ENCODE data around the gene NSD2. TPM values are rescaled to one million over a fixed set of nuclear protein-coding genes. Genes with fewer than 3 reads are reported as not detected.

NSD2 gene
- total RNA-seq, 3 donors from 2014 or later: 84.0 to 97.0 (median 91.0) TPM

GRCh38 chr4:1851575-1852410 is 19.4 kb upstream of the NSD2 start:
- Mint-ChIP-seq H3K9me3 (no peaks in the 10 kb centered on the region), H3K27me3 (ENCODE audit: low read depth) (no peaks in the 10 kb centered on the region), H3K4me1 (ENCODE audit: low read depth) (peaks cover 38% of the 10 kb centered on the region), H3K4me3 (no peak overlapping the region), H3K36me3 (ENCODE audit: insufficient read depth) (peaks cover 2% of the 10 kb centered on the region)
- ATAC-seq (no peak), DNase-seq (no peak)

DNA sequence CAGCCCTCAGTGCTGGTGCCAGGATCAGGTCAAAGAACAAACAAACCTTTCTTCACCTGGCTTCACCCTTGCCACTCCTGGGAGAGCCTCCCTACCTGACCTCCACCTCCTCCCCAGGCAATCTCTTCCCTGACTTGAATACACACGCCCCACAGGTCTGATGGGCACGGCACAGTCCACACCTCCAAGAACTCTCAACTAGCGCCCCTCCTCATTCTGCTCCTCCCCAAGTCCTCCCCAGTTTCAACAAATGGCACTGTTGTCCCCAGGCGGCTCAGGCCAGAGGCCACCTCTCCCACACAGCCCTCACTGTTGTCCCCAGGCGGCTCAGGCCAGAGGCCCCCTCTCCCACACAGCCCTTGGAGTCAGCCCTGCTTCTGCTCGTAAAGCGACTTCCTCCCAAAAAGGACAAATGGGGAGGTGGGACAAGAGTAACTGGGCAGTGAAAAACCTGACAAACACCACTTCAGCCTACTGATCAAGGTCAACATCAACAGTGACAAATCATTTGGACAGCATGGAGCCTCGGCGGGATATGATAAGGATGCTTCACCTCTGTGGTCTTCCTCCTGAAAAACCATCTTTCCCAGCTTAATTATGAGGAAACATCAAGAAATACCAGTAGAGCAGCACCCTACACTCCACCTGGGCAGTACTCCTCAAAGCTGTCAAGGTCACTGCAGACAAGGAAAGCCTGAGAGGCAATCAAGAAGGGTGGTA is 18.1 kb upstream of the NSD2 start:
- Mint-ChIP-seq H3K27me3 (ENCODE audit: low read depth) (no peaks in the 10 kb centered on the region), H3K4me1 (ENCODE audit: low read depth) (peaks cover 46% of the 10 kb centered on the region), H3K4me3 (peak overlapping the region; percentile 16), H3K9me3 (no peaks in the 10 kb centered on the region), H3K36me3 (ENCODE audit: insufficient read depth) (no peaks in the 10 kb centered on the region)
- DNase-seq (no peak), ATAC-seq (no peak)

- DNase-seq (no peak), ATAC-seq (no peak)
- H3K4me1 Mint-ChIP-seq (ENCODE audit: low read depth): peaks cover 46% of the 10 kb centered on the region
- H3K27me3 Mint-ChIP-seq (ENCODE audit: low read depth): no peaks in the 10 kb centered on the region
- H3K9me3 Mint-ChIP-seq: no peaks in the 10 kb centered on the region
- H3K36me3 Mint-ChIP-seq (ENCODE audit: insufficient read depth): no peaks in the 10 kb centered on the region
- peak overlapping the region; percentile 85 for H3K4me3 Mint-ChIP-seq
Measured at GRCh38 chr4:1854752-1855151, 16.4 kb upstream of the NSD2 start.

GRCh38 chr4:1855333-1856070 is 15.7 kb upstream of the NSD2 start:
- peaks cover 43% of the 10 kb centered on the region for H3K4me1 Mint-ChIP-seq (ENCODE audit: low read depth)
- no peaks in the 10 kb centered on the region for H3K36me3 Mint-ChIP-seq (ENCODE audit: insufficient read depth)
- no peaks in the 10 kb centered on the region for H3K9me3 Mint-ChIP-seq
- no peaks in the 10 kb centered on the region for H3K27me3 Mint-ChIP-seq (ENCODE audit: low read depth)
- ATAC-seq (peak; percentile 24 to 34), DNase-seq (no peak)
- H3K4me3 Mint-ChIP-seq: peak overlapping the region; percentile 85

GRCh38 chr4:1856071-1856942 is 14.9 kb upstream of the NSD2 start, which contains the start of gene LETM1:
TSS of gene LETM1 (minus strand) at chr4:1856156. CDS start at chr4:1855950, 206 bp downstream.
- Mint-ChIP-seq H3K4me1 (ENCODE audit: low read depth) (peaks cover 37% of the 10 kb centered on the region), H3K36me3 (ENCODE audit: insufficient read depth) (no peaks in the 10 kb centered on the region), H3K4me3 (peak within 1 kb of the TSS; percentile 85), H3K27me3 (ENCODE audit: low read depth) (no peaks in the 10 kb centered on the region), H3K9me3 (no peaks in the 10 kb centered on the region)
- ATAC-seq (peak; percentile 97), DNase-seq (peak; percentile 91)

GRCh38 chr4:1856943-1857699 is 14.1 kb upstream of the NSD2 start:
- Mint-ChIP-seq H3K27me3 (ENCODE audit: low read depth) (no peaks in the 10 kb centered on the region), H3K36me3 (ENCODE audit: insufficient read depth) (no peaks in the 10 kb centered on the region), H3K9me3 (no peaks in the 10 kb centered on the region), H3K4me1 (ENCODE audit: low read depth) (peaks cover 35% of the 10 kb centered on the region), H3K4me3 (peak overlapping the region; percentile 84)
- ATAC-seq (no peak), DNase-seq (no peak)

DNA sequence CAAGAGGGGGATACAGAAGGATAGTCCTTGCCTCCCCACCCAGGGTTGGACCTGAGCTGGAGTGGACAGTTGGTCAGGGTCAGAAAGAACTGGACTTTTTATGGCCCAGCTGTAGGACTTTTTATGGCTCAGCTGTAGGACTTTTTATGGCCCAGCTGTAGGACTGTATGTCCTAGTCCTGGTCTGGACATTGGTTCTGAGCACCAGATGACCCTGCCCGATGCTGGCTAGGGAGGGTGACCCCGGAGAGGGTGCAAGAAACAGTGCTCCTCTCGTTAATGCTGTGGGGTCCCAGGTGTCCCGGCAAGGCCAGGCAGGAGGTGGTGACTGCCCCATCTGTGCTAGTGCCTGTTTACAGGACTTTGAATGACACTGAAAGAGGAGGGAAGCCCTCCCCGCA is 13.3 kb upstream of the NSD2 start:
- H3K4me3 Mint-ChIP-seq: no peak overlapping the region

GRCh38 chr4:1859389-1859753 is 11.8 kb upstream of the NSD2 start:
- H3K27me3 Mint-ChIP-seq (ENCODE audit: low read depth): no peaks in the 10 kb centered on the region
- no peaks in the 10 kb centered on the region for H3K9me3 Mint-ChIP-seq
- no peak overlapping the region for H3K4me3 Mint-ChIP-seq
- H3K4me1 Mint-ChIP-seq (ENCODE audit: low read depth): peaks cover 31% of the 10 kb centered on the region
- no peak for ATAC-seq
- no peak for DNase-seq
- no peaks in the 10 kb centered on the region for H3K36me3 Mint-ChIP-seq (ENCODE audit: insufficient read depth)

More for the DNA sequence above, 13.3 kb upstream of the NSD2 start:
- Mint-ChIP-seq H3K27me3 (ENCODE audit: low read depth) (no peaks in the 10 kb centered on the region), H3K9me3 (no peaks in the 10 kb centered on the region), H3K4me1 (ENCODE audit: low read depth) (peaks cover 33% of the 10 kb centered on the region), H3K36me3 (ENCODE audit: insufficient read depth) (no peaks in the 10 kb centered on the region)
- DNase-seq: no peak
- no peak for ATAC-seq

DNA sequence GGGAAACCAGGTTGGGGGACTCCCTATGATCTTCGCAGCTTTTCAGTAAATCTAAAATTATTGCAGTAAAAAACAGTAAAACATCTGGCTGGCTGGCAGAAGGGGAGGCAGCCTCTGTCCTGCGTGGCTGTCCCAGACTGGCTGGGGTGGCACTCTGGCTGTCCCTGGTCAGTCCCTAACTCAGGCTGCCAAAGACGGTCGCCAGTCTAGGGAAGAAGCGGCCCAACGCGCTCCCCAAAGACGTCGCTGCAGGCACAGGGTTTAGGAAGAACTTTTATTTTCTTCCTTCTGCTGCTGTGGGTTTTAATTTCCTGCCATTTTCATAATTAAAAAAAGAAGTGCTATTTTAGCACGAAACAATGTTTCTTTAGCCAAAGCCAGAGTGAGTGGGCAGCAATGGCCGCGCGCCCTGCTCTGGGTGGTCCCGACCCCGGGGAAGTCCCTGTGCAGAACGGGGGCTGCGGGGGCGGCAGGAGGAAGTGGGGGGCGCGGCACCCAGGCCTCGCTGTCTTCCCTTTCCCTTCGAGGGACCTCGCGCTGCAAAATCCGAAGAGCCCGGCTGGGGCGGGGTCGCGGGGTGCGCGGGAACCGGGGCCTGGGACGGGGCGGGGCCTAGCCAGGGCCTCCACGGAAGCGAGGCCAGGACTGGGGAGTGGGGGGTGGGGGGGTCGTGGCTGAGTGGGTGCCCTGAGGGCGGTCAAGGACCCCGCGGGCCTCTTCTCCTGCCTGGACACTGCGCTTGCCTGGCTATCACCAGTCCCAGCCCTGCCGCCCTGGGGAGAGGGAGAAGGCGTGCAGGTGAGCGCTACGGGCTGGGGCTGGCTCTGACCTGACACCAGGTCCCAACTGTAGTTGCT is 8.9 kb upstream of the NSD2 start:
- H3K4me3 Mint-ChIP-seq: peak overlapping the region; percentile 72
- ATAC-seq (peak; percentile 64 to 83), DNase-seq (no peak)
- no peaks in the 10 kb centered on the region for H3K9me3 Mint-ChIP-seq
- H3K4me1 Mint-ChIP-seq (ENCODE audit: low read depth): peaks cover 21% of the 10 kb centered on the region
- H3K27me3 Mint-ChIP-seq (ENCODE audit: low read depth): no peaks in the 10 kb centered on the region
- H3K36me3 Mint-ChIP-seq (ENCODE audit: insufficient read depth): no peaks in the 10 kb centered on the region

- H3K4me1 Mint-ChIP-seq (ENCODE audit: low read depth): peaks cover 18% of the 10 kb centered on the region
- no peaks in the 10 kb centered on the region for H3K36me3 Mint-ChIP-seq (ENCODE audit: insufficient read depth)
- ATAC-seq (peak in 1 of 2 donors; percentile 9), DNase-seq (no peak)
- H3K27me3 Mint-ChIP-seq (ENCODE audit: low read depth): no peaks in the 10 kb centered on the region
- peak overlapping the region; percentile 31 for H3K4me3 Mint-ChIP-seq
- no peaks in the 10 kb centered on the region for H3K9me3 Mint-ChIP-seq
Measured at GRCh38 chr4:1862961-1863296, 8.3 kb upstream of the NSD2 start.

DNA sequence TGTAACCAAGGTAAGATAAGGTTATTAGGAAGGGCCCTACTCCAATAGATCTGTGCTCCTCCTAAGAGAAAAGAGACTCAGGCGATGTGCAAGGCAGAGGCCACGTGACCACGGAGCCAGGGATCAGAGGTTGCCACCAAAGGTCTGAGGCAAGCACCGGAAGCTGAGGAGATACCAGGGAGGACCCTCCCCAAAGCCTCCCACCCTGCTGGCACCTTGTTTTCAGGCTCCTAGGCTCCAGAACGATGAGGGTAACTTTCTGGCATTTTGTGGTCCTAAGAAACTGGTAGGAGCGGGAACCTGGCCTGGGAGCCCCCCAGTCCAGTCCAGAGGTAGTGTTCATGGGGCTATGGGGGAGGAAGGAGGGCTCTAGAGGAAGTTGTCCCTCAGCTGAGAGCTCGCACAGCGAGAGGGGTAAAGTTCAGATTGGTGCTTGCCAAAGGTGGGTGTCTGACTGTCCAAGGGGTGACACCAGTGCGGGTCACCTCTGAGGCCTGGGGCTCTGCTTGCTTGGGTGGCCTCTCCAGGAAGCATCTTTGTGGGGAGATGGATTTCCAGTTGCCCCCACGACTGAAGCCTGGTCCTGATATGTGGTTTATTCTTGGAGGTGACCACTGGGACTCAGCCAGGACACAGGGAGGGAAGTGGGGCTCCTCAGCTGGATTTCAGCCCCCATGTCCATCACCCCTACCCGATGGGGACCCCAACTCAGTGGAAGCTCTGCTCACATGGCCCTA is 7.7 kb upstream of the NSD2 start:
- ATAC-seq: no peak

More for the DNA sequence above, 7.7 kb upstream of the NSD2 start:
- H3K27me3 Mint-ChIP-seq (ENCODE audit: low read depth): no peaks in the 10 kb centered on the region
- DNase-seq: no peak
- H3K4me3 Mint-ChIP-seq: peak overlapping the region; percentile 31
- peaks cover 18% of the 10 kb centered on the region for H3K4me1 Mint-ChIP-seq (ENCODE audit: low read depth)
- no peaks in the 10 kb centered on the region for H3K36me3 Mint-ChIP-seq (ENCODE audit: insufficient read depth)
- H3K9me3 Mint-ChIP-seq: no peaks in the 10 kb centered on the region
